GM12878 (cell line): Measurements from ENCODE around the gene TULP1. TPM values are rescaled to one million over a fixed set of nuclear protein-coding genes. Genes with fewer than 3 reads are reported as not detected.

Source experiments
- ATAC-seq: fragments of 200-7000 bp; cut with Tn5 transposase; 3 replicates; pipeline ENCODE4 v1.9.1; 2020; ENCODE audit warnings: mild to moderate bottlenecking, moderate library complexity
- BruUV-seq: library from RNA; stranded (reverse); fragments of 400-500 nt; replicated peaks from 2 replicates; lab custom pipeline; 2021; lab: Mats Ljungman, UMichigan
- CTCF ChIA-PET: fragments of 300-600 bp; sonication (Branson Sonifier 250); formaldehyde crosslinking; extraction: SDS; loops from one replicate; lab custom pipeline; 2021; ENCODE audit warnings: inconsistent platforms; lab: Yijun Ruan, JAX
- POLR2A ChIA-PET: fragments of 350-600 bp; formaldehyde crosslinking; extraction: SDS; loops from one replicate; lab custom pipeline; 2021; ENCODE audit warnings: inconsistent platforms; lab: Charles Lee
- RAD21 ChIA-PET: fragments of 300-600 bp; sonication (Branson Sonifier 250); formaldehyde crosslinking; loops from one replicate; lab custom pipeline; 2023; ENCODE audit warnings: antibody characterized with exemption; ENCODE audit not compliant: unreplicated experiment; lab: Charles Lee
- SMC1A ChIA-PET: fragments of 300-600 bp; sonication (Branson Sonifier 250); formaldehyde crosslinking; loops from one replicate; lab custom pipeline; 2023; ENCODE audit not compliant: unreplicated experiment, uncharacterized antibody; lab: Charles Lee
- DNase-seq: peaks from one replicate; pipeline ENCODE4 v3.0.0-alpha.2; 2011; ENCODE audit warnings: low read depth, low spot score
- FAIRE-seq: peaks from 3 replicates; lab custom pipeline; 2011; peaks lifted over from hg19 to GRCh38; lab: Jason Lieb, UNC
- H2AFZ ChIP-seq: 2 replicates; pipeline ENCODE4 v1.6.0; 2011; ENCODE audit warnings: low read depth, low read length, control low read depth; ENCODE audit not compliant: control insufficient read depth
- H3K27ac ChIP-seq: 2 replicates; pipeline ENCODE4 v1.5.1; 2011; ENCODE audit warnings: control low read depth; ENCODE audit not compliant: control insufficient read depth, insufficient read depth
- H3K27me3 ChIP-seq, 2 experiments: replicated peaks in 1 of 2; 2 replicates each; pipeline versions ENCODE4 v1.6.0 to v1.6.1; 2011; ENCODE audit warnings: low read length in 1 of 2; ENCODE audit not compliant: control insufficient read depth in 2 of 2, insufficient read depth in 2 of 2
- H3K36me3 ChIP-seq, 2 experiments: 2 replicates each; pipeline ENCODE4 v1.5.1; 2011; ENCODE audit warnings: low read length in 1 of 2; ENCODE audit not compliant: control insufficient read depth in 2 of 2, insufficient read depth in 2 of 2
- H3K4me1 ChIP-seq: 2 replicates; pipeline ENCODE4 v1.6.1; 2011; ENCODE audit warnings: mild to moderate bottlenecking, low read length, moderate library complexity, mixed read lengths; ENCODE audit not compliant: control insufficient read depth, insufficient read depth
- H3K4me2 ChIP-seq: 2 replicates; pipeline ENCODE4 v1.6.0; 2011; ENCODE audit warnings: control low read depth; ENCODE audit not compliant: control insufficient read depth, insufficient read depth
- H3K4me3 ChIP-seq: fragments of 200-600 bp; sonication (generic); 2 replicates; pipeline ENCODE4 v1.5.1; 2016
- H3K79me2 ChIP-seq: 2 replicates; pipeline ENCODE4 v1.6.0; 2011; ENCODE audit warnings: low read length; ENCODE audit not compliant: control insufficient read depth, insufficient read depth
- H3K9ac ChIP-seq: 2 replicates; pipeline ENCODE4 v1.8.0; 2011; ENCODE audit warnings: low read length, control low read depth, mixed read lengths; ENCODE audit not compliant: control insufficient read depth, insufficient read depth
- H3K9me3 ChIP-seq: replicated peaks from 3 replicates; pipeline ENCODE4 v1.5.1; 2011; ENCODE audit warnings: mild to moderate bottlenecking, low read length; ENCODE audit not compliant: control insufficient read depth, insufficient read depth
- H4K20me1 ChIP-seq: 2 replicates; pipeline ENCODE4 v1.6.0; 2011; ENCODE audit not compliant: control insufficient read depth, insufficient read depth
- FOS ChIP-seq: IDR thresholded peaks from 3 replicates; pipeline ENCODE4 v1.6.1; 2011; ENCODE audit warnings: borderline replicate concordance; ENCODE audit not compliant: insufficient read length; ENCODE audit errors: extremely low read depth
- MTA2 ChIP-seq: fragments of 450-650 bp; IDR thresholded peaks from 2 replicates; pipeline ENCODE4 v1.6.1; 2016; ENCODE audit warnings: low read depth, mild to moderate bottlenecking, moderate library complexity
- RAD21 ChIP-seq: IDR thresholded peaks from 2 replicates; pipeline ENCODE4 v1.6.1; 2011; ENCODE audit warnings: mild to moderate bottlenecking, low read depth, low read length, moderate library complexity; ENCODE audit not compliant: insufficient read depth
- SMC3 ChIP-seq: IDR thresholded peaks from 2 replicates; pipeline ENCODE4 v1.6.1; 2011; ENCODE audit warnings: low read length, improper control_type of control experiment, borderline replicate concordance
- WGBS: methylation state at CpG from one replicate; pipeline ENCODE4 v1.1.6; 2016; ENCODE audit warnings: low lambda C conversion rate; ENCODE audit not compliant: insufficient replicate concordance, insufficient coverage; ENCODE audit errors: missing lambda C conversion rate; 5-methylcytosine and 5-hydroxymethylcytosine counted together
- in situ Hi-C: fragments of 300-500 bp; cut with MboI; formaldehyde crosslinking; loops from 9 replicates; pipeline ENCODE4 v1.14.3; 2018; ENCODE audit warnings: mixed read lengths
- intact Hi-C: fragments of 100-400 bp; cut with micrococcal nuclease; formaldehyde crosslinking; loops from one replicate; pipeline ENCODE4 v1.14.2; 2022; ENCODE audit not compliant: unreplicated experiment
- polyA plus RNA-seq, 11 experiments: library from polyadenylated mRNA; depleted of rRNA in 4 of 11; unstranded in 6 of 11; stranded (reverse) in 5 of 11; fragments of >200 nt; fragmentation: Nextera tagmentation in 4 of 11; fragmentation: Illumina TruSeq in 1 of 11; extraction: Ambion mirVana in 4 of 11; extraction: Trizol in 1 of 11; gene quantifications; 1 replicate in 1 of 11; 2 replicates in 10 of 11; pipeline versions ENCODE4 v1.2.1 to v1.2.3, GENCODE V29; 2011 to 2016; ENCODE audit warnings: inconsistent platforms in 2 of 11, missing spikeins in 2 of 11, low read depth in 1 of 11
- total RNA-seq, 4 experiments: library from RNA; depleted of rRNA in 3 of 4; stranded (reverse); fragments of >200 nt in 3 of 4; fragmentation: Illumina TruSeq in 1 of 4; extraction: Trizol in 1 of 4; gene quantifications; 2 replicates each; pipeline versions ENCODE4 v1.2.1 to v1.2.3, GENCODE V29; 2013 to 2021
- TF ChIP-seq, protein P1 (sequence below), 3 experiments: IDR thresholded peaks in 2 of 3; conservative IDR thresholded peaks in 1 of 3; 2 replicates each; pipeline ENCODE4 v1.5.1; 2011; ENCODE audit warnings: low read depth in 3 of 3, low read length in 3 of 3, mild to moderate bottlenecking in 3 of 3, control low read depth in 2 of 3, moderate library complexity in 2 of 3, inconsistent platforms in 1 of 3, mixed read lengths in 1 of 3; ENCODE audit not compliant: control insufficient read depth in 2 of 3, insufficient read depth in 1 of 3; ENCODE audit errors: extremely low read depth in 1 of 3

TULP1 gene
- total and polyA plus RNA-seq, 10 of the 15 experiments (the other 5 are each of a cell fraction or from before 2014, with no cell fraction given) = not detected

DNA sequence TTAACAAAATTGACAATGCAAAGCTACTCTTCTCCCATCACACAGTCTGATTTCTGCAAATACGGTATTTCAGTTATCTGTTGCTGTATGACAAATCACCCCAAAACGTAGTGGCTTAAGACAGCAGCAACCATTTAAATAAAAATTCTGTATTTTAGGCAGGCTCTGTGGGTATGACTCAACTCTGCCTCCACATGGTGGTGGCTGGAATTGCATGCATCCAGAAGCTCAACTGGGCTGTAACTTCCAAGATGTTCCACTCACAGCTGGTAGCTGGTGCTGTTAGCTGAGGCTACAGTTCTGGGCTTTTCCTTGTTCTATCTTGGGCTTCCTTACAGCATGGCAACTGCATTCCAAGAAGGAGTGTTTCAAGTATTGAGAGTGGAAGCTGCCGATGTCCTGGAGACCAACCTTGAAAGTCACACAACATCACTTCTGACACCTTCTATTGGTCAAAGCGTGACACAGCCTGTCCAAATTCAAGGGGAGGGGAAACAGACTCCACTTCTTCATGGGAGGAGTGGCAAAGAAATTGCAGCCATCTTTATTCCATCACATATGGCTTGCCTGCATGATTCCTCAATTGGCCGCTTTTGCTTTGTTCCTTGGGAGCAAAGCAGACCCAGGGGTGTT, 39.7 kb upstream of the TULP1 start:
- Histone ChIP-seq H3K9me3 (peaks cover 1% of the 10 kb centered on the region; the same call in 1 of the 3 replicates), H3K79me2 (no peaks in the 10 kb centered on the region), H3K36me3 (no peaks in the 10 kb centered on the region), H3K4me1 (no peaks in the 10 kb centered on the region), H3K4me3 (no peak overlapping the region), H3K9ac (no peak overlapping the region), H4K20me1 (no peaks in the 10 kb centered on the region), H2AFZ (no peak overlapping the region), H3K27ac (no peak overlapping the region), H3K27me3 (no peaks in the 10 kb centered on the region), H3K4me2 (no peak overlapping the region)
- in situ Hi-C loops = no loop called here
- intact Hi-C loops = no loop called here
- WGBS = 29% methylated on average over 5 of the region's 5 CpGs
- ChIA-PET CTCF (interaction anchor here (0.5 to 3.7 kb wide), 18 partner anchors 9 to 259 kb away, joined by 3 to 19 read pairs (median 3); partner anchors contain the start of gene ARMC12), RAD21 (interaction anchor here (0.6 to 1.1 kb wide), 4 partner anchors 13 to 254 kb away, joined by 3 read pairs; no protein-coding TSS in a partner anchor), POLR2A (interaction anchor here (0.6 kb wide), 1 partner anchor 796 kb away, joined by 3 read pairs; no protein-coding TSS in a partner anchor), SMC1A (interaction anchor here (0.6 to 1.4 kb wide), 4 partner anchors 30 to 110 kb away, joined by 3 read pairs; no protein-coding TSS in a partner anchor)
- FAIRE-seq (peak; percentile 88), DNase-seq (peak; percentile 15), ATAC-seq (peak; percentile 43; the same call in 2 of the 3 replicates)
- TF ChIP-seq MTA2 = no peak
- TF ChIP-seq, protein P1, sequence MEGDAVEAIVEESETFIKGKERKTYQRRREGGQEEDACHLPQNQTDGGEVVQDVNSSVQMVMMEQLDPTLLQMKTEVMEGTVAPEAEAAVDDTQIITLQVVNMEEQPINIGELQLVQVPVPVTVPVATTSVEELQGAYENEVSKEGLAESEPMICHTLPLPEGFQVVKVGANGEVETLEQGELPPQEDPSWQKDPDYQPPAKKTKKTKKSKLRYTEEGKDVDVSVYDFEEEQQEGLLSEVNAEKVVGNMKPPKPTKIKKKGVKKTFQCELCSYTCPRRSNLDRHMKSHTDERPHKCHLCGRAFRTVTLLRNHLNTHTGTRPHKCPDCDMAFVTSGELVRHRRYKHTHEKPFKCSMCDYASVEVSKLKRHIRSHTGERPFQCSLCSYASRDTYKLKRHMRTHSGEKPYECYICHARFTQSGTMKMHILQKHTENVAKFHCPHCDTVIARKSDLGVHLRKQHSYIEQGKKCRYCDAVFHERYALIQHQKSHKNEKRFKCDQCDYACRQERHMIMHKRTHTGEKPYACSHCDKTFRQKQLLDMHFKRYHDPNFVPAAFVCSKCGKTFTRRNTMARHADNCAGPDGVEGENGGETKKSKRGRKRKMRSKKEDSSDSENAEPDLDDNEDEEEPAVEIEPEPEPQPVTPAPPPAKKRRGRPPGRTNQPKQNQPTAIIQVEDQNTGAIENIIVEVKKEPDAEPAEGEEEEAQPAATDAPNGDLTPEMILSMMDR (IDR thresholded peaks at IDR 0.05 in 2 of 3, conservative IDR thresholded peaks at IDR 0.05 in 1 of 3; ENCODE audit: control insufficient read depth in 2 of 3, extremely low read depth in 1 of 3, insufficient read depth in 1 of 3, low read depth in 3 of 3, low read length in 3 of 3) = peak; percentile 40 to 90 (median 83)
- peak; percentile 17; the same call in 1 of the 2 replicates for TF ChIP-seq SMC3
- TF ChIP-seq FOS = no peak
- peak; percentile 39; the same call in 1 of the 2 replicates for TF ChIP-seq RAD21
- BruUV-seq = no TSS peak
